Measurements from ENCODE around the gene WWOX. TPM values are rescaled to one million over a fixed set of nuclear protein-coding genes. Genes with fewer than 3 reads are reported as not detected.

The WWOX gene
- total RNA-seq, 1 experiment from 2014 or later = 15.6 TPM

DNA sequence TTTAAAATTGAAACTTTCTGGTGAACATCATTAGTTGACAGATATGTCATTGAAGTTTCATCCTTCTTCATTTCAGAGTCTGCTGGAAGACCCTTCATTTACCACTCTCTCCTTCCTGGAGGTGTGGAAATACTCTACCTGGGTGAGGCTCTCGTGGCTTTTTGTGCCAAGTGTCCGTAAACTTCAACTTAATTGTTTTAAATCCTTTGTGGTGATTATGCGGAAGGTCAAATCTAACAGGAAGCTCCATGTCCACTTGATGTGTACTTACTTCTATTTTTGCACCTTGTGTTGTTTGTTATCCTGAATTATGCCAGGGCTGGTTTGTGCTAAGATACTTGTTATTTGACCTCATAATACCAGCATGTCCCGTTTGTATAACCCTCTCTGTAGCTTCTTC, 129.2 kb downstream of the WWOX start:
- H3K27me3 ChIP-seq (ENCODE audit: insufficient read depth, low read length) = no peaks in the 10 kb centered on the region
- no peaks in the 10 kb centered on the region for H3K4me1 ChIP-seq (ENCODE audit: insufficient read depth, low read length)
- H3K14ac ChIP-seq (ENCODE audit: insufficient read depth, low read length) = no peak overlapping the region
- H4K5ac ChIP-seq (ENCODE audit: insufficient read length, low read depth, low read length) = no peak overlapping the region
- DNase-seq = no peak
- no peaks in the 10 kb centered on the region for H3K9me3 ChIP-seq (ENCODE audit: control insufficient read depth, low read depth, low read length)
- H4K8ac ChIP-seq (replicated peaks; ENCODE audit: insufficient read length, low read depth, low read length) = no peak overlapping the region
- H3K18ac ChIP-seq (ENCODE audit: insufficient read length, low read depth, low read length) = no peak overlapping the region
- H3K27ac ChIP-seq (ENCODE audit: insufficient read length, low read depth, low read length) = no peak overlapping the region
- no peak overlapping the region for H2BK120ac ChIP-seq (ENCODE audit: low read depth, low read length, poor library complexity, severe bottlenecking)
- Mint-ChIP-seq H3K27me3 (ENCODE audit: low read depth) (no peaks in the 10 kb centered on the region; the same call in 1 of the 2 replicates), H3K27ac (no peak overlapping the region), H3K9me3 (no peaks in the 10 kb centered on the region), H3K36me3 (ENCODE audit: insufficient read depth in 1 of 3, low read depth in 3 of 3) (no peaks in the 10 kb centered on the region), H3K4me1 (peaks cover 8 to 10% of the 10 kb centered on the region in 2 experiments), H3K4me3 (no peak overlapping the region)
- no peak overlapping the region for H3K56ac ChIP-seq (ENCODE audit: insufficient read length, low read depth, low read length)
- no peaks in the 10 kb centered on the region for H3K79me2 ChIP-seq (ENCODE audit: insufficient read depth, low read length)
- H3K79me1 ChIP-seq (ENCODE audit: insufficient read depth, low read depth, low read length, poor library complexity, severe bottlenecking) = no peaks in the 10 kb centered on the region
- no peak overlapping the region for H3K23ac ChIP-seq (ENCODE audit: insufficient read length, low read depth, low read length)
- H2BK5ac ChIP-seq (ENCODE audit: insufficient read length, low read length) = no peak overlapping the region
- no peak overlapping the region for H3K4ac ChIP-seq (ENCODE audit: low read depth, low read length)
- H2AFZ ChIP-seq (ENCODE audit: low read length) = no peak overlapping the region
- H3K4me2 ChIP-seq (ENCODE audit: insufficient read depth, insufficient read length, low read length) = no peak overlapping the region
- H2BK20ac ChIP-seq (ENCODE audit: low read depth, low read length, poor library complexity, severe bottlenecking) = no peak overlapping the region
- no peaks in the 10 kb centered on the region for H4K20me1 ChIP-seq (ENCODE audit: control insufficient read depth, insufficient read depth, insufficient read length)
- H2AK5ac ChIP-seq (ENCODE audit: insufficient read length, low read length) = no peak overlapping the region
- H3T11ph ChIP-seq (ENCODE audit: low read length) = no peak overlapping the region
- WGBS (ENCODE audit: extremely low coverage, insufficient read length, low lambda C conversion rate) = no CpG with 5 or more reads among the region's 4 CpGs
- no peak overlapping the region for H2BK12ac ChIP-seq (ENCODE audit: insufficient read length, low read depth, low read length)
- H3K9ac ChIP-seq (ENCODE audit: extremely low read depth, insufficient read length, low read length) = no peak overlapping the region
- no peaks in the 10 kb centered on the region for H3K23me2 ChIP-seq (ENCODE audit: insufficient read length, low read depth, low read length, poor library complexity, severe bottlenecking)
- H4K91ac ChIP-seq (ENCODE audit: insufficient read length, low read depth, low read length) = no peak overlapping the region
- no peak overlapping the region for H2BK15ac ChIP-seq (ENCODE audit: low read depth, low read length)
- TF ChIP-seq, protein P1, sequence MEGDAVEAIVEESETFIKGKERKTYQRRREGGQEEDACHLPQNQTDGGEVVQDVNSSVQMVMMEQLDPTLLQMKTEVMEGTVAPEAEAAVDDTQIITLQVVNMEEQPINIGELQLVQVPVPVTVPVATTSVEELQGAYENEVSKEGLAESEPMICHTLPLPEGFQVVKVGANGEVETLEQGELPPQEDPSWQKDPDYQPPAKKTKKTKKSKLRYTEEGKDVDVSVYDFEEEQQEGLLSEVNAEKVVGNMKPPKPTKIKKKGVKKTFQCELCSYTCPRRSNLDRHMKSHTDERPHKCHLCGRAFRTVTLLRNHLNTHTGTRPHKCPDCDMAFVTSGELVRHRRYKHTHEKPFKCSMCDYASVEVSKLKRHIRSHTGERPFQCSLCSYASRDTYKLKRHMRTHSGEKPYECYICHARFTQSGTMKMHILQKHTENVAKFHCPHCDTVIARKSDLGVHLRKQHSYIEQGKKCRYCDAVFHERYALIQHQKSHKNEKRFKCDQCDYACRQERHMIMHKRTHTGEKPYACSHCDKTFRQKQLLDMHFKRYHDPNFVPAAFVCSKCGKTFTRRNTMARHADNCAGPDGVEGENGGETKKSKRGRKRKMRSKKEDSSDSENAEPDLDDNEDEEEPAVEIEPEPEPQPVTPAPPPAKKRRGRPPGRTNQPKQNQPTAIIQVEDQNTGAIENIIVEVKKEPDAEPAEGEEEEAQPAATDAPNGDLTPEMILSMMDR (conservative IDR thresholded peaks at IDR 0.05) = no peak
